LoVo (cell line): ENCODE data around the gene ZNF740.
A peak's percentile ranks its signal among the peaks of the same experiment; 100 is the strongest.
"Not testable (repeated sequence)": the region's sequence is repeated elsewhere in the genome, so short reads cannot be mapped to it uniquely, and the experiment has no call there.

ENCODE experiments used
- DNase-seq: peaks from one replicate; pipeline ENCODE4 v3.0.0-alpha.2; 2016; ENCODE audit warnings: low spot score

ZNF740 gene

DNA sequence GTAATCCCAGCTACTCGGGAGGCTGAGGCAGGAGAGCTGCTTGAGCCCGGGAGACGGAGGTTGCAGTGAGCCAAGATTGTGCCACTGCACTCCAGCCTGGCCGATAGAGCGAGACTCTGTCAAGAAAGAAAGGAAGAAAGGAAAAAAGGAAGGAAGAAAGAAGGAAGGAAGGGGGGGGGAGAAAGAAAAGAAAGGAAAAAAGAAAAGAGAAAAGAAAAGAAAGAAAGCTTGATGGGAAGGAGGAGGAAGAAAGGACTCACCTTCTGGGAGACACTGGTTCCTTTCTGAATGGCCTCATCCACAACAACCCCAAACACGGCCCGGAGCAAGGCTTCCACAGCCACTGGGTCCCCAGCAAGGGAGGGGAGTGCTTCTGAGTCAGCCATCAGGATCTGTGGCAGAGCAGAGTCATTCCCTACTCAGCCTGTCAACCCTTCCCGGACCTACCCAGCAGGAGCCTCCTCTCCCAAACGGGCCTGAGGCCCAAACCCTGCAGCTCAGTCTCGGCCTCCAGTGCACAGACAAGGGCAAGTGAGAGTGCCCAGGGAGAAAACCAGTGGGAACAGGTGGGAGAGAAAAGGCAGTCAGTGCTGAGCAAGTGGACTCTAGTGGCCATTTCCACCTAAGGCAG, 7.3 kb upstream of the ZNF740 start:
- DNase-seq: no peak

- DNase-seq: no peak
Observed at GRCh38 chr12:53174881-53175491, 5.5 kb upstream of the ZNF740 start.

- DNase-seq: no peak
Observed at GRCh38 chr12:53176750-53177149, 3.8 kb upstream of the ZNF740 start.

DNA sequence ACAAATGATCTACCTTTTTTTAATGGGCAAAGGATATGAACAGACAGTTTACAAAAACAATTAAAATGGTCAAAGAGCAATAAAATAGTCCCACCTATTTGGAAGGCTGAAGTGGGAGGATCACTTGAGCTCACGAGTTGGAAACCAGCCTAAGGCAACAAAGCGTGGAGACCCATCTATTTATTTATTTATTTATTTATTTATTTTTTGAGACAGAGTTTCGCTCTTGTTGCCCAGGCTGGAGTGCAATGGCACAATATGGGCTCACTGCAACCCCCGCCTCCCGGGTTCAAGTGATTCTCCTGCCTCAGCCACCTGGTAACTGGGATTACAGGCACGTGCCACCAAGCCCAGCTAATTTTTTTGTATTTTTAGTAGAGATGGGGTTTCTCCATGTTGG, 3.1 kb upstream of the ZNF740 start:
- not testable (repeated sequence) for DNase-seq

DNA sequence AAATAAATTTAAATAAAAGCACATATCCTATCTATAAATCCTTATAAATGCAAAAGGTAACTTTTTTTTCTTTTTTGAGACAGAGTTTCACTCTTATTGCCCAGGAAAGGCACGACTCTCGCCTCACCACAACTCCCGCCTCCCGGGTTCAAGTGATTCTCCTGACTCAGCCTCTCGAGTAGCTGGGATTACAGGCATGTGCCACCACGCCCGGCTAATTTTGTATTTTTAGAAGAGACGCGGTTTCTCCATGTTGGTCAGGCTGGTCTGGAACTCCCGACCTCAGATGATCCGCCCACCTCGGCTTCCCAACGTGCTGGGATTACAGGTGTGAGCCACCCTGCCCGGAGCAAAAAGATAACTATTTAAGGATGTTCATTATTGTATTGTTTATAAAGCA, 1.7 kb upstream of the ZNF740 start:
- DNase-seq: not testable (repeated sequence)

GRCh38 chr12:53179687-53180219, 769 bp upstream of the ZNF740 start:
- DNase-seq: no peak

DNA sequence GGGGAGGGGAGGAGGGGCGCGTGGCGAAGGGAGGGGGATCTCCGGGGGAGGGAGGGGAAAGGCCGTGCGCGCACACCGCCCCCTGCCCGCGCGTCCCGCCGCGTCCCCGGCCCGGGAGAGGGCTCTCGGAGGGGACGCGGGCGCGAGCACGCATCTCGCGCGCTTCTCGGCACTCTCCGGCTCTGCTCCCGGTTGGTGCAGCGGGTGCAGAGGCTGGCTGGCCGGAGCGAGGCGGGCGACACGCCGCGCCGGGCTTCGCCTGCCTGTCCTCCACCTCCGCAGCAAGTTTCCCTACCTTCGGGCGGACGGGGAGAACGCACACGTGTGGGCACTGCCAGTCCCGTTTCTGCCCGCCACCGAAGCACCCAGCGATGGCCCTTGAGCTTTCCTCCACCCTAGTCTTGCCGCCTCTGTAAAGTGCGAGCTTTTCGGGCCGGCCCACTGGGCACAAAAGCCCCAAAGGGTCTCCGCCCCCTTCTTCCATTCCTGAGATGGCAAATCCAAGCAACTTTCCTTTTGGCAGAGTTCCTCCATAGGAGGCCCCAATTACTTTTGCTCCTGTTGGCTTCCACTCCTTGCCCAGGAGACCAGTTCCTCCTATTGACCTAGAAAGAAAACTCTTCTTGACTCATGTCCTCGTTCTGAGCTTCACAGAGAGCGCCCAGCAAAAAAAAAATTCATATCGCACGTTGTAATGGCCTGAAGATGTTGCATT, 566 bp downstream of the ZNF740 start:
- peak; percentile 78 for DNase-seq

DNA sequence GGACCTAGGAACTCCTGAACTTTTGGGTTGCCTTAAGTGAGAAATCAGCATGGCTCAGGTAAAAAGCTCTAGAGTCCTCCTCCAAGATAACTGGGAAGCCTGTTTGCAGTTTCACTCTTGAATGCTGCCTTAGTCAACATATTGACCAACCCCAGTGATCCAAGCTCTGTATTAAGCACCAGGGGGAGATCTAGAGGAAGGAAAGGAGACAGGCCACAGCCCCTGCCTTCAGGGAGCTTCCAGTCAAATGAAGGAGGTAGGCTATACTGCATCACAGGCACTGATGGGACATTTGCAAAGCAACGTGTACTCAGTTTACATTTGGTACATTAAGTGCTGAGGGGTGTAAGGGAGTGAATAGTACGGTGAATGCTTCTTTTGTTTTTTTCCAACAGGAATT, 1.4 kb downstream of the ZNF740 start:
- DNase-seq: no peak

GRCh38 chr12:53182903-53183302, 2.4 kb downstream of the ZNF740 start:
- no peak for DNase-seq

- no peak for DNase-seq
Observed at GRCh38 chr12:53184828-53185227, 4.3 kb downstream of the ZNF740 start.

DNA sequence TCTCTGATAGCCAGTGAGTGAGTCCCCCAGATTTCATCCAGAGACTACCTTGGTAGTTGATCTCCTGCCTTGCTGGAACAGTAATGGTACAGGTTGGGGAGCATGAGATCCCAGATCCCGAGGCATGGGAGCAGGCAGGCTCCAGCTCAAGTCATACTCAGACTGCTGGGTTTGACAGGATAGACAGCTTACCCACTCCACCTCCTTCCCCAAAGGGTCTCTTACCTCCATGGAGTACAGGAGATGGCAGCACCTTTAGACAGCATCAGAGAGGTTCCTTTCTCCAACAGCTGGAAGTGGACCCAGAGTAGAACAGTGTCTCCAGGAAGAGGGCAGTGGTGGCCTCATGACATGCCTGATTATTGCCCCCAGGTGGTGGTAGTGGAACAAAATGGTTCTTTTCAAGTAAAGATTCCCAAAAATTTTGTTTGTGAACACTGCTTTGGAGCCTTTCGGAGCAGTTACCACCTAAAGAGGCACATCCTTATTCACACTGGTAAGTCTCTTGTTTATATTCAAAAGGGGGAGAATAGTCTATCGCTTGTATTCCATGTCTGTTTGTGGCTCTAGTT, 5.1 kb downstream of the ZNF740 start:
- DNase-seq: no peak

GRCh38 chr12:53186745-53187144, 6.2 kb downstream of the ZNF740 start:
- DNase-seq: no peak

DNA sequence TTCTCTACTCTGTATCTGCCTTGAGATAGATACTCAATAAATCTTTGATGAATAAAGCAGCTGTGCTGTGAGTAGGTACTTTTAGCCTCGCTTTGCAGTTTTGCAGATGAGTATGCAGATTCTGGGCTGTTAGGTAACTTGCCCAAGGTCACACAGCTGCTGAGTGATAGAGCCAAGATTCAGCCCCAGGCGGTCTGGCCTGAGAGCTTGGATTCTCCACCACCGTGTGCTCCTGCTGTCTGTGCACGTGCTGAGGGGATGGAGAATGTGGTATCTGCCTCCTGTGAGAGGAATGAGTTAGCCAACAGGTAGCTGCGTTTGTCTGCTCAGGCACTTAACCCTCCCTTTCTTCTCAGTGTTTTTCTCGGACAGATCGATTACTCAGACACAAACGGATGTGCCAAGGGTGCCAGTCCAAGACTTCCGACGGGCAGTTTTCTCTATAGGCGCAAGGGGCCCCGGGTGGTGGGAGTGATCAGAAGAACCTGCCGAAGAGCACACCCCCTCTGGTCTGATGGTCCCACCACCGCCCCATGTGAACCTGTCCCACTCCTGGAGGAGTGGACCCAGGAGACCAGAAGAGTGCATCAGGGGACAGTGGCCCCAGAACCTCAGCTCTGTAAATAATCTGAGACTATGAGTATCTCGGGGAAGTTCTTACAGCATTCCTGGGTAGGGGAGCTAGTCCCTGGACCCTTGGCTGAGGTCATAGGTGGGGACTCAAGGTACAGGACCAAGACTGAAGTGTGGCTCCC, 6.8 kb downstream of the ZNF740 start:
- DNase-seq: no peak

GRCh38 chr12:53190108-53190729, 9.7 kb downstream of the ZNF740 start:
- DNase-seq: peak; percentile 21

- no peak for DNase-seq
Observed at GRCh38 chr12:53191096-53191884, 10.8 kb downstream of the ZNF740 start.

GRCh38 chr12:53191885-53192530, 11.5 kb downstream of the ZNF740 start:
- no peak for DNase-seq

DNA sequence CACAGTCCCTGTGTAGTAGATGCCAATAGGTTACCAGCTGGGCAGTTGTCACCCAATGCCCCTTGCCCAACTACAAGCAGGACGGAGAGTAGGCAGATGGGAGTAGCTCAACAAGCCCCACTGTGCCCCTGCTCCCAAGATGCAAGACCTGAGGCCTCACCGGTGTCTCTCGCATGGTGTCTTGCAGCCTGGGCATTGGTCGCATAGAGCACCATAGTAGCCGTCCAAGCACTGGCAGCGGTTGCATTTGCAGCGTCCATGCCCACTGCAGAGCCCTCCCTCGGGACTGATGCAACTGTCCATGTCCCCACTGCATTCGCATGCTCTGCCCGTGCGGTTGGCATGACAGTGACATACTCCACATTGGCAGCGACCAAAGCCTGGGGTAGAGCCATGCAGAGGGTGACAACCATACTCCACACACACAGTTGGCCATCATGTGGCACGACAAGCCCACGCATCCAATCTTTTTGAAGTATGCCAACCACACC, 12.1 kb downstream of the ZNF740 start:
- no peak for DNase-seq

DNA sequence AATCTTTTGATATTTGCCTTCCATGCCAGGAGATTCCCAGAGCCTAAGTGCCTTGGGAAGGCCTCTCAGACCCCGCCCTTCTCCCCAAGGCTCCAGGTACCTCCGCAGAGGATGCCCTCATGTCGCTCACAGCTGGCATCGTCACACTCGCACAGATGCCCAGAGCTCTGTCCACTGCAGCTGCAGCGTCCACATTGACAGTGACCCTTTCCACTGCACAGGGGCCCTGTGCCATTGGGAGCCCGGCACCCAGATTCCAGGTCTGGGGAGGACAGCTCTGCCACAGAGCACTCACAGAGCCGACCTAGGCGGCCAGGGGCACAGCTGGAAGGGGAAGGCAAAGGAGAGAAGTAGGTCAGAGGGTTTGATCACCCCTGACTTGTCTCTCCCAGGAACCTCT, 12.5 kb downstream of the ZNF740 start:
- no peak for DNase-seq

GRCh38 chr12:53193985-53194716, 13.6 kb downstream of the ZNF740 start:
- DNase-seq: no peak
